MM.1S (cell line): ENCODE measurements around the gene RANBP1.

ENCODE experiments used
- DNase-seq: peaks from one replicate; pipeline ENCODE4 v3.0.0-alpha.2; 2015
- H2AFZ ChIP-seq: fragments of 300-600 bp; sonication (generic); 2 replicates; pipeline ENCODE4 v1.6.0; 2016; ENCODE audit warnings: antibody characterized with exemption, low read length
- H3F3A ChIP-seq: fragments of 300-600 bp; sonication (generic); 2 replicates; pipeline ENCODE4 v1.6.1; 2016; ENCODE audit warnings: mild to moderate bottlenecking, antibody characterized with exemption, low read length, moderate library complexity, mixed read lengths; ENCODE audit not compliant: insufficient read depth
- H3K27ac ChIP-seq: fragments of 300-600 bp; sonication (generic); 2 replicates; pipeline ENCODE4 v1.5.1; 2016; ENCODE audit warnings: mild to moderate bottlenecking, low read length
- H3K27me3 ChIP-seq: fragments of 300-600 bp; sonication (generic); replicated peaks from 2 replicates; pipeline ENCODE4 v1.6.0; 2016; ENCODE audit warnings: low read length; ENCODE audit not compliant: insufficient read depth
- H3K36me3 ChIP-seq: fragments of 300-600 bp; sonication (generic); replicated peaks from 2 replicates; pipeline ENCODE4 v1.6.1; 2016; ENCODE audit warnings: mild to moderate bottlenecking, low read length, mixed read lengths; ENCODE audit not compliant: insufficient read depth
- H3K4me1 ChIP-seq: fragments of 300-600 bp; sonication (generic); 2 replicates; pipeline ENCODE4 v1.6.1; 2016; ENCODE audit warnings: low read length, mixed read lengths
- H3K4me2 ChIP-seq: fragments of 300-600 bp; sonication (generic); 2 replicates; pipeline ENCODE4 v1.6.0; 2016; ENCODE audit warnings: low read depth, low read length
- H3K4me3 ChIP-seq: fragments of 300-600 bp; sonication (generic); 2 replicates; pipeline ENCODE4 v1.5.1; 2016; ENCODE audit warnings: low read length, mixed read lengths
- H3K79me2 ChIP-seq: fragments of 300-600 bp; sonication (generic); 2 replicates; pipeline ENCODE4 v1.6.1; 2016; ENCODE audit warnings: mixed run types, low read length, mixed read lengths
- H3K9ac ChIP-seq: fragments of 300-600 bp; sonication (generic); 2 replicates; pipeline ENCODE4 v1.6.1; 2016; ENCODE audit warnings: low read length, mixed read lengths
- H3K9me2 ChIP-seq: fragments of 300-600 bp; sonication (generic); replicated peaks from 2 replicates; pipeline ENCODE4 v1.6.1; 2016; ENCODE audit warnings: mild to moderate bottlenecking, low read length, mixed read lengths; ENCODE audit not compliant: insufficient read depth
- H3K9me3 ChIP-seq: fragments of 300-600 bp; sonication (generic); replicated peaks from 2 replicates; pipeline ENCODE4 v1.6.1; 2016; ENCODE audit warnings: mild to moderate bottlenecking, low read length, mixed read lengths; ENCODE audit not compliant: insufficient read depth
- H4K20me1 ChIP-seq: fragments of 300-600 bp; sonication (generic); 2 replicates; pipeline ENCODE4 v1.6.1; 2016; ENCODE audit warnings: mild to moderate bottlenecking, low read length, moderate library complexity, mixed read lengths; ENCODE audit not compliant: insufficient read depth
- EZH2 ChIP-seq: fragments of 300-600 bp; sonication (generic); optimal IDR thresholded peaks from 2 replicates; pipeline ENCODE3; 2017; ENCODE audit warnings: low read depth, mild to moderate bottlenecking, antibody characterized with exemption, low read length, mixed read lengths
- EZH2phosphoT487 ChIP-seq: fragments of 300-600 bp; sonication (generic); IDR thresholded peaks from 2 replicates; pipeline ENCODE4 v1.6.1; 2018; ENCODE audit warnings: antibody characterized with exemption, low read length
- TF ChIP-seq, protein P1 (sequence below): fragments of 300-600 bp; sonication (generic); IDR thresholded peaks from 2 replicates; pipeline ENCODE4 v1.5.1; 2016; ENCODE audit warnings: antibody characterized with exemption, low read length, mixed read lengths

RANBP1 gene

DNA sequence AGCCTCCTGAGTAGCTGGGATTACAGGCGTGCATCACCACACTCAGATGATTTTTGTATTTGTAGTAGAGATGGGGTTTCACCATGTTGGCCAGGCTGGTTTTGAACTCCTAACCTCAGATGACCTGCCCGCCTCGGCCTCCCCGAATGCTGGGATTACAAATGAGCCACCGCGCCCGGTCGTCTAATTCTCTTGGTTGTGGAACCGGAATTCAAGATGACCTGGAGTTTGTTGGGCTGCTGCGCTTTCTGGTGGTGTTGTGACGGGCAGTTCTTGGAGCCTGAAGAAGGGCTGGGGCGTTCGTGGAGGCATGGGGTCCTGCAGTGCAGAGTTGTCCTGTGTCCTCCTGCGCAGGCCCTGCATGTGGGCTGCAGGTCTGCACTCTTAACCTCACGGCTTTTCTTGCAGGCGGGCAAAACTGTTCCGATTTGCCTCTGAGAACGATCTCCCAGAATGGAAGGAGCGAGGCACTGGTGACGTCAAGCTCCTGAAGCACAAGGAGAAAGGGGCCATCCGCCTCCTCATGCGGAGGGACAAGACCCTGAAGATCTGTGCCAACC lies 6.0 kb downstream of the RANBP1 start:
- Histone ChIP-seq H3K9ac (no peak overlapping the region), H3K4me1 (peaks cover 8% of the 10 kb centered on the region), H3K79me2 (peaks cover 72% of the 10 kb centered on the region), H3K27ac (no peak overlapping the region), H3K27me3 (no peaks in the 10 kb centered on the region), H3K9me3 (no peaks in the 10 kb centered on the region), H3K4me2 (no peak overlapping the region), H3F3A (no peaks in the 10 kb centered on the region), H2AFZ (no peak overlapping the region), H3K9me2 (no peaks in the 10 kb centered on the region), H4K20me1 (peaks cover 27% of the 10 kb centered on the region), H3K4me3 (no peak overlapping the region), H3K36me3 (peaks cover 10% of the 10 kb centered on the region; the same call in 1 of the 2 replicates)
- DNase-seq = no peak
- TF ChIP-seq EZH2phosphoT487 (no peak), EZH2 (no peak)
- TF ChIP-seq, protein P1, sequence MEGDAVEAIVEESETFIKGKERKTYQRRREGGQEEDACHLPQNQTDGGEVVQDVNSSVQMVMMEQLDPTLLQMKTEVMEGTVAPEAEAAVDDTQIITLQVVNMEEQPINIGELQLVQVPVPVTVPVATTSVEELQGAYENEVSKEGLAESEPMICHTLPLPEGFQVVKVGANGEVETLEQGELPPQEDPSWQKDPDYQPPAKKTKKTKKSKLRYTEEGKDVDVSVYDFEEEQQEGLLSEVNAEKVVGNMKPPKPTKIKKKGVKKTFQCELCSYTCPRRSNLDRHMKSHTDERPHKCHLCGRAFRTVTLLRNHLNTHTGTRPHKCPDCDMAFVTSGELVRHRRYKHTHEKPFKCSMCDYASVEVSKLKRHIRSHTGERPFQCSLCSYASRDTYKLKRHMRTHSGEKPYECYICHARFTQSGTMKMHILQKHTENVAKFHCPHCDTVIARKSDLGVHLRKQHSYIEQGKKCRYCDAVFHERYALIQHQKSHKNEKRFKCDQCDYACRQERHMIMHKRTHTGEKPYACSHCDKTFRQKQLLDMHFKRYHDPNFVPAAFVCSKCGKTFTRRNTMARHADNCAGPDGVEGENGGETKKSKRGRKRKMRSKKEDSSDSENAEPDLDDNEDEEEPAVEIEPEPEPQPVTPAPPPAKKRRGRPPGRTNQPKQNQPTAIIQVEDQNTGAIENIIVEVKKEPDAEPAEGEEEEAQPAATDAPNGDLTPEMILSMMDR = no peak

GRCh38 chr22:20123366-20124082 lies 7.6 kb downstream of the RANBP1 start:
- H2AFZ ChIP-seq = no peak overlapping the region
- H3K4me1 ChIP-seq = peaks cover 8% of the 10 kb centered on the region
- H3K79me2 ChIP-seq = peaks cover 63% of the 10 kb centered on the region
- DNase-seq = no peak
- H3K9me2 ChIP-seq = no peaks in the 10 kb centered on the region
- H3K27ac ChIP-seq = no peak overlapping the region
- H3K27me3 ChIP-seq = no peaks in the 10 kb centered on the region
- H3K4me3 ChIP-seq = no peak overlapping the region
- peaks cover 11% of the 10 kb centered on the region for H3F3A ChIP-seq
- no peak for TF ChIP-seq EZH2phosphoT487
- TF ChIP-seq EZH2 = no peak
- TF ChIP-seq, protein P1 = no peak
- H3K4me2 ChIP-seq = no peak overlapping the region
- H3K9ac ChIP-seq = no peak overlapping the region
- H3K9me3 ChIP-seq = no peaks in the 10 kb centered on the region
- peaks cover 10% of the 10 kb centered on the region; the same call in 1 of the 2 replicates for H3K36me3 ChIP-seq
- H4K20me1 ChIP-seq = peaks cover 27% of the 10 kb centered on the region

- H4K20me1 ChIP-seq = peaks cover 27% of the 10 kb centered on the region
- H3K36me3 ChIP-seq = peaks cover 10% of the 10 kb centered on the region; the same call in 1 of the 2 replicates
- peaks cover 19% of the 10 kb centered on the region for H3F3A ChIP-seq
- no peak overlapping the region for H3K27ac ChIP-seq
- no peak overlapping the region for H3K4me2 ChIP-seq
- H3K9me3 ChIP-seq = no peaks in the 10 kb centered on the region
- H2AFZ ChIP-seq = no peak overlapping the region
- H3K4me1 ChIP-seq = peaks cover 1% of the 10 kb centered on the region
- no peak for DNase-seq
- H3K79me2 ChIP-seq = peaks cover 55% of the 10 kb centered on the region
- no peak overlapping the region for H3K9ac ChIP-seq
- TF ChIP-seq EZH2phosphoT487 = no peak
- no peak for TF ChIP-seq EZH2
- TF ChIP-seq, protein P1 = no peak
- no peaks in the 10 kb centered on the region for H3K27me3 ChIP-seq
- H3K4me3 ChIP-seq = no peak overlapping the region
- no peaks in the 10 kb centered on the region for H3K9me2 ChIP-seq
Measured at GRCh38 chr22:20124083-20124787, 8.3 kb downstream of the RANBP1 start.
